Endothelial cell of umbilical vein (primary cell): ENCODE measurements around the gene LEPROT. TPM values are rescaled to one million over a fixed set of nuclear protein-coding genes. Genes with fewer than 3 reads are reported as not detected.

ENCODE experiments used
- BruUV-seq: library from RNA; stranded (reverse); fragments of 400-500 nt; replicated peaks from 2 replicates; lab custom pipeline; 2021; lab: Mats Ljungman, UMichigan
- CTCF ChIA-PET: fragments of 300-600, 350-600 bp; sonication (Branson Sonifier 250); formaldehyde crosslinking; loops from one replicate; lab custom pipeline; 2021; ENCODE audit warnings: antibody characterized with exemption, inconsistent platforms; lab: Charles Lee
- POLR2A ChIA-PET: fragments of 300-600, 350-600 bp; sonication (Branson Sonifier 250); formaldehyde crosslinking; loops from one replicate; lab custom pipeline; 2021; ENCODE audit warnings: antibody characterized with exemption, inconsistent platforms; lab: Charles Lee
- DNase-seq: peaks from one replicate; pipeline ENCODE4 v3.0.0-alpha.2; 2011; ENCODE audit warnings: low read depth, low spot score
- FAIRE-seq: peaks from 2 replicates; lab custom pipeline; 2011; peaks lifted over from hg19 to GRCh38; lab: Jason Lieb, UNC
- H2AFZ ChIP-seq: 2 replicates; pipeline ENCODE4 v1.6.0; 2012; ENCODE audit warnings: low read depth, low read length, control low read depth, inconsistent platforms
- H3K27ac ChIP-seq: 2 replicates; pipeline ENCODE4 v1.5.1; 2011; ENCODE audit warnings: low read depth, mild to moderate bottlenecking, control low read depth, low read length, moderate library complexity; ENCODE audit not compliant: insufficient read depth
- H3K27me3 ChIP-seq, 2 experiments: 2 replicates each; pipeline versions ENCODE4 v1.6.0 to v1.6.1; 2011; ENCODE audit warnings: low read length in 2 of 2, mixed read lengths in 1 of 2; ENCODE audit not compliant: control insufficient read depth in 2 of 2, insufficient read depth in 2 of 2
- H3K36me3 ChIP-seq, 2 experiments: 2 replicates in 1 of 2; 3 replicates in 1 of 2; pipeline ENCODE4 v1.5.1; 2011; ENCODE audit warnings: low read length in 2 of 2, mild to moderate bottlenecking in 1 of 2, moderate library complexity in 1 of 2; ENCODE audit not compliant: control insufficient read depth in 2 of 2, insufficient read depth in 2 of 2; ENCODE audit errors: extremely low read depth in 1 of 2
- H3K4me1 ChIP-seq: 3 replicates; pipeline ENCODE4 v1.5.1; 2011; ENCODE audit warnings: mild to moderate bottlenecking, low read length; ENCODE audit not compliant: control insufficient read depth, insufficient read depth; ENCODE audit errors: extremely low read depth
- H3K4me2 ChIP-seq: 2 replicates; pipeline ENCODE4 v1.6.1; 2011; ENCODE audit warnings: low read length, control low read depth, mixed read lengths; ENCODE audit not compliant: insufficient read depth
- H3K4me3 ChIP-seq, 3 experiments: fragments of 200-600 bp in 1 of 3; sonication (generic), shearing (Covaris generic) in 1 of 3; replicated peaks in 1 of 3; 2 replicates each; pipeline ENCODE4 v1.5.1; 2011 to 2016; ENCODE audit warnings: control low read depth in 3 of 3, low read length in 3 of 3, mild to moderate bottlenecking in 2 of 3, inconsistent platforms in 1 of 3, low read depth in 1 of 3, moderate library complexity in 1 of 3; ENCODE audit not compliant: insufficient read depth in 1 of 3
- H3K79me2 ChIP-seq: 2 replicates; pipeline ENCODE4 v1.6.0; 2012; ENCODE audit warnings: low read length, inconsistent platforms; ENCODE audit not compliant: control insufficient read depth, insufficient read depth
- H3K9ac ChIP-seq: replicated peaks from 2 replicates; pipeline ENCODE3; 2011; ENCODE audit warnings: low read length, control low read depth; ENCODE audit not compliant: insufficient read depth; ENCODE audit errors: extremely low read depth
- H3K9me1 ChIP-seq: replicated peaks from 3 replicates; pipeline ENCODE4 v1.6.0; 2011; ENCODE audit warnings: mild to moderate bottlenecking, low read length; ENCODE audit not compliant: control insufficient read depth, insufficient read depth; ENCODE audit errors: extremely low read depth
- H3K9me3 ChIP-seq: replicated peaks from 2 replicates; pipeline ENCODE4 v1.5.1; 2012; ENCODE audit warnings: low read length, inconsistent platforms; ENCODE audit not compliant: control insufficient read depth, insufficient read depth
- H4K20me1 ChIP-seq: replicated peaks from 2 replicates; pipeline ENCODE3; 2011; ENCODE audit warnings: mild to moderate bottlenecking, low read length; ENCODE audit not compliant: control insufficient read depth, insufficient read depth; ENCODE audit errors: extremely low read depth
- EZH2 ChIP-seq: IDR thresholded peaks from 2 replicates; pipeline ENCODE4 v1.6.1; 2012; ENCODE audit warnings: borderline replicate concordance, low read depth, mild to moderate bottlenecking, moderate library complexity, low read length, inconsistent platforms; ENCODE audit not compliant: severe bottlenecking
- FOS ChIP-seq: IDR thresholded peaks from 2 replicates; pipeline ENCODE4 v1.6.1; 2011; ENCODE audit warnings: mild to moderate bottlenecking, low read length, moderate library complexity, borderline replicate concordance; ENCODE audit not compliant: insufficient read depth
- GATA2 ChIP-seq: IDR thresholded peaks from 2 replicates; pipeline ENCODE4 v1.7.0; 2011; ENCODE audit warnings: low read depth, mild to moderate bottlenecking, moderate library complexity, mixed read lengths, low read length; ENCODE audit not compliant: insufficient read length, insufficient read depth
- JUN ChIP-seq: IDR thresholded peaks from 2 replicates; pipeline ENCODE4 v1.6.1; 2011; ENCODE audit warnings: borderline replicate concordance, low read depth; ENCODE audit not compliant: insufficient read length, insufficient read depth
- MYC ChIP-seq: IDR thresholded peaks from one replicate; pipeline ENCODE4 v1.6.1; 2011; ENCODE audit warnings: mild to moderate bottlenecking, low read depth, low read length
- POLR2A ChIP-seq: IDR thresholded peaks from 2 replicates; pipeline ENCODE4 v1.6.1; 2012; ENCODE audit warnings: low read depth, mild to moderate bottlenecking, control low read depth, low read length
- POLR2AphosphoS5 ChIP-seq: IDR thresholded peaks from 2 replicates; pipeline ENCODE4 v1.6.1; 2012; ENCODE audit warnings: low read depth, mild to moderate bottlenecking, control low read depth, low read length, moderate library complexity; ENCODE audit not compliant: insufficient read depth
- dilution Hi-C: fragments of 300-500 bp; cut with MboI; formaldehyde crosslinking; loops from one replicate; pipeline ENCODE4 v1.15.0; 2019; ENCODE audit warnings: low sequenced_read_pairs; ENCODE audit not compliant: extremely low pct_ligation_motif_present
- intact Hi-C: fragments of 100-400 bp; cut with micrococcal nuclease; formaldehyde crosslinking; loops from one replicate; pipeline ENCODE4 v1.10.0; 2022
- polyA plus RNA-seq, 4 experiments: library from polyadenylated mRNA; depleted of rRNA in 3 of 4; stranded (reverse) in 3 of 4; unstranded in 1 of 4; fragments of >200 nt; gene quantifications; 2 replicates each; pipeline versions ENCODE4 v1.2.1 to v1.2.3, GENCODE V29; 2011 to 2012; ENCODE audit warnings: missing spikeins in 1 of 4
- total RNA-seq: library from RNA; stranded (reverse); gene quantifications from 2 replicates; pipeline ENCODE4 v1.2.3, GENCODE V29; 2021
- TF ChIP-seq, protein P1 (sequence below): IDR thresholded peaks from 2 replicates; pipeline ENCODE4 v1.6.1; 2011; ENCODE audit not compliant: insufficient read depth, insufficient read length
- TF ChIP-seq, protein P2 (sequence below), 2 donors: IDR thresholded peaks; 1 replicate in 1 of 2; 2 replicates in 1 of 2; pipeline ENCODE4 v1.5.1; 2011; ENCODE audit warnings: low read length in 2 of 2, mild to moderate bottlenecking in 2 of 2, moderate library complexity in 2 of 2, control low read depth in 1 of 2, inconsistent platforms in 1 of 2, low read depth in 1 of 2; ENCODE audit not compliant: insufficient read depth in 1 of 2; ENCODE audit errors: extremely low read depth in 1 of 2

Gene LEPROT
- total and polyA plus RNA-seq, 2 donors (not counting 3 experiments of a cell fraction or from before 2014, with no cell fraction given), result 80.6 to 94.8 TPM

DNA sequence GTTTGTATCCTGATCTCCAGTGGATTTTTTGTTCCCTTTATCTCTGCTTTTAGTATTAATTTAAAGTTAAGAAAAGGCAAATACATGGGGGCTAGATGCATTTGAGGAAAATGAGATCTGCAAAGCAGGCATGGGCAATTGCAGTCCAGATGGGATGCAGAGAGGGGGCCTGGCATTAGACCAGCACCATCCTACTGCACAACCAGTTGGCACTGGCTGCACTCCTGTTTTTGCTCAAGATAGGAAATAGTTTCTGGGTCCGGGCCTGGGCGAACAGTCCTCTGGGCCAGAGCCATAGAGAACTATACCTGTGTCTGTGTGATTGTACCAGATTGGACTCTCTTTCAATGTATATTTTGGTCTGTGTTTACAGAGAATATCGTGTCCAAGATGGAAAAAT, 34.0 kb upstream of the LEPROT start:
- DNase-seq (no peak), FAIRE-seq (no peak)
- dilution Hi-C loops (no loop called here), intact Hi-C loops (no loop called here)
- no TSS peak for BruUV-seq
- Histone ChIP-seq H3K9ac (no peak overlapping the region), H3K9me3 (no peaks in the 10 kb centered on the region), H3K4me2 (no peak overlapping the region), H4K20me1 (no peaks in the 10 kb centered on the region), H3K36me3 (no peaks in the 10 kb centered on the region), H3K27ac (no peak overlapping the region), H3K4me3 (no peak overlapping the region), H3K9me1 (no peaks in the 10 kb centered on the region), H3K27me3 (no peaks in the 10 kb centered on the region), H2AFZ (no peak overlapping the region), H3K79me2 (no peaks in the 10 kb centered on the region), H3K4me1 (peaks cover 10% of the 10 kb centered on the region)
- ChIA-PET POLR2A (no interaction called here), CTCF (no interaction called here)
- TF ChIP-seq, protein P1, sequence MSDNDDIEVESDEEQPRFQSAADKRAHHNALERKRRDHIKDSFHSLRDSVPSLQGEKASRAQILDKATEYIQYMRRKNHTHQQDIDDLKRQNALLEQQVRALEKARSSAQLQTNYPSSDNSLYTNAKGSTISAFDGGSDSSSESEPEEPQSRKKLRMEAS, result no peak
- TF ChIP-seq FOS, result no peak
- TF ChIP-seq JUN, result no peak
- TF ChIP-seq MYC, result no peak
- TF ChIP-seq POLR2A, result no peak
- TF ChIP-seq POLR2AphosphoS5, result no peak
- no peak for TF ChIP-seq GATA2
- no peak for TF ChIP-seq EZH2
- TF ChIP-seq, protein P2, sequence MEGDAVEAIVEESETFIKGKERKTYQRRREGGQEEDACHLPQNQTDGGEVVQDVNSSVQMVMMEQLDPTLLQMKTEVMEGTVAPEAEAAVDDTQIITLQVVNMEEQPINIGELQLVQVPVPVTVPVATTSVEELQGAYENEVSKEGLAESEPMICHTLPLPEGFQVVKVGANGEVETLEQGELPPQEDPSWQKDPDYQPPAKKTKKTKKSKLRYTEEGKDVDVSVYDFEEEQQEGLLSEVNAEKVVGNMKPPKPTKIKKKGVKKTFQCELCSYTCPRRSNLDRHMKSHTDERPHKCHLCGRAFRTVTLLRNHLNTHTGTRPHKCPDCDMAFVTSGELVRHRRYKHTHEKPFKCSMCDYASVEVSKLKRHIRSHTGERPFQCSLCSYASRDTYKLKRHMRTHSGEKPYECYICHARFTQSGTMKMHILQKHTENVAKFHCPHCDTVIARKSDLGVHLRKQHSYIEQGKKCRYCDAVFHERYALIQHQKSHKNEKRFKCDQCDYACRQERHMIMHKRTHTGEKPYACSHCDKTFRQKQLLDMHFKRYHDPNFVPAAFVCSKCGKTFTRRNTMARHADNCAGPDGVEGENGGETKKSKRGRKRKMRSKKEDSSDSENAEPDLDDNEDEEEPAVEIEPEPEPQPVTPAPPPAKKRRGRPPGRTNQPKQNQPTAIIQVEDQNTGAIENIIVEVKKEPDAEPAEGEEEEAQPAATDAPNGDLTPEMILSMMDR (IDR thresholded peaks at IDR 0.05; ENCODE audit: extremely low read depth in 1 of 2, insufficient read depth in 1 of 2, low read depth in 1 of 2, low read length in 2 of 2), result no peak
